Stomach (tissue), 4 donors: ENCODE measurements around the gene HRH1.

ENCODE experiments used
- CTCF ChIP-seq, 7 experiments: fragments of 450-650 bp in 4 of 7; fragments of 200-600 bp in 3 of 7; sonication (generic) in 3 of 7; IDR thresholded peaks; one replicate each; pipeline ENCODE4 v1.5.1; 2016 to 2019; ENCODE audit warnings: antibody characterized with exemption in 7 of 7, control low read depth in 2 of 7, mild to moderate bottlenecking in 1 of 7
- POLR2A ChIP-seq, 4 donors: fragments of 450-650 bp; IDR thresholded peaks; one replicate each; pipeline ENCODE4 v1.6.1; 2016; ENCODE audit warnings: antibody characterized with exemption in 4 of 4, control low read depth in 2 of 4, mild to moderate bottlenecking in 1 of 4, moderate library complexity in 1 of 4

- TF ChIP-seq CTCF (IDR thresholded peaks at IDR 0.05): no peak
- TF ChIP-seq POLR2A (IDR thresholded peaks at IDR 0.05): no peak
Observed at GRCh38 chr3:11168406-11168805, 14.1 kb downstream of the HRH1 start.
